ENCODE results near the gene JARID2. TPM values are rescaled to one million over a fixed set of nuclear protein-coding genes. Genes with fewer than 3 reads are reported as not detected.

The JARID2 gene
- total and polyA plus RNA-seq, 9 of the 15 experiments (the other 6 are each of a cell fraction or from before 2014, with no cell fraction given): 5.0 to 29.0 (median 15.6) TPM

DNA sequence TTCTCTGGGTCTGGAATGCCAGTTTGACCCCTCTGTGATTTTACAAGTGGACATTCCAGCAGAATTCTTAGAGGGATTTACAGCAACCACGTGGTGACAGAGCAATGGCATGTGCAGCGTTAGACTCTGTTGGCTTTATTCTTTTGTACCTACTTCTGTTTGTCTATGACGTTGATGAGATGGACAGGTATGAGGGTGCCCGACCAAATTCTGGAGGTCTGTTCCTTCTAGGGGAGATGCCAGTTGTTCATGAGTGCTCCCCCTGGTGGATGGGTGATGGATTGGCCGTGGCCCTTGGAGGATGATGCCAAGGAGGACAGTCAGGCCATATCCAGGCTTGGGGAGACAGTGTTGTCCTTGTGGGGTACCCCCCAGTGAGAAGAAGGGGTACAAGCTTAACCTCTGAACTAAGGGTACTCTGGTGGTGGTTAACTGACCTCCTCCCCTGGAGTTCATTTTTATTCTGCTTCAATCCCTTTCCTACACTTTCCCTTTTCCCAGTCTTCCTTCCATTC, 218.4 kb downstream of the JARID2 start:
- BruUV-seq (replicated peaks): no TSS peak
- DNase-seq (ENCODE audit: extremely low read depth in 1 of 4, low spot score in 3 of 4) (peak; percentile 63 to 85 (median 79)), FAIRE-seq (peak; percentile 63), ATAC-seq (peak; percentile 96)
- Histone ChIP-seq H3K9ac (ENCODE audit: insufficient read depth in 1 of 2, low read depth in 2 of 2, low read length in 2 of 2) (no peak overlapping the region), H3K27me3 (ENCODE audit: control insufficient read depth in 2 of 2, insufficient read depth in 2 of 2, low read length in 2 of 2) (no peaks in the 10 kb centered on the region), H3K36me3 (ENCODE audit: control insufficient read depth, insufficient read depth, low read length) (peaks cover 9% of the 10 kb centered on the region), H3K9me1 (ENCODE audit: control insufficient read depth, insufficient read depth, low read length) (no peaks in the 10 kb centered on the region), H3K9me3 (replicated peaks; ENCODE audit: control insufficient read depth, insufficient read depth, low read depth, low read length) (no peaks in the 10 kb centered on the region), H4K20me1 (replicated peaks; ENCODE audit: control insufficient read depth, insufficient read depth, low read length) (peaks cover 19% of the 10 kb centered on the region), H3K27ac (ENCODE audit: extremely low read depth, low read depth, low read length) (no peak overlapping the region), H2AFZ (ENCODE audit: low read depth, low read length) (no peak overlapping the region), H3K4me3 (no peak overlapping the region), H3K79me2 (ENCODE audit: control insufficient read depth, insufficient read depth, low read length) (peaks cover 24% of the 10 kb centered on the region; the same call in 2 of the 3 replicates), H3K4me2 (ENCODE audit: insufficient read depth, low read length) (no peak overlapping the region), H3K4me1 (replicated peaks in 1 of 2; ENCODE audit: control insufficient read depth in 2 of 2, insufficient read depth in 2 of 2, low read length in 2 of 2) (no peaks in the 10 kb centered on the region)
- in situ Hi-C loops (cut with MboI) (no loop called here), intact Hi-C loops (cut with micrococcal nuclease) (no loop called here)
- WGBS (ENCODE audit: insufficient coverage, low coverage, missing lambda C conversion rate): 25% methylated on average over 5 of the region's 5 CpGs
- ChIA-PET CTCF (ENCODE audit: low intra/inter-chr PET ratio) (no interaction called here), POLR2A (interaction anchor here (0.7 kb wide), 1 partner anchor 55 kb away, joined by 3 read pairs; no protein-coding TSS in a partner anchor)
- TF ChIP-seq ZNF583 (CRISPR knock-in tag; IDR thresholded peaks at IDR 0.05): no peak
- TF ChIP-seq MEF2A (IDR thresholded peaks at IDR 0.05; ENCODE audit: control insufficient read depth, low read depth, low read length): no peak
- TF ChIP-seq, protein P1, sequence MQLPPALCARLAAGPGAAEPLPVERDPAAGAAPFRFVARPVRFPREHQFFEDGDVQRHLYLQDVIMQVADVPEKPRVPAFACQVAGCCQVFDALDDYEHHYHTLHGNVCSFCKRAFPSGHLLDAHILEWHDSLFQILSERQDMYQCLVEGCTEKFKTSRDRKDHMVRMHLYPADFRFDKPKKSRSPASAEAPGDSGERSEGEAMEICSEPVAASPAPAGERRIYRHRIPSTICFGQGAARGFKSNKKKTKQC (CRISPR knock-in tag; IDR thresholded peaks at IDR 0.05): no peak
- TF ChIP-seq, protein P2, sequence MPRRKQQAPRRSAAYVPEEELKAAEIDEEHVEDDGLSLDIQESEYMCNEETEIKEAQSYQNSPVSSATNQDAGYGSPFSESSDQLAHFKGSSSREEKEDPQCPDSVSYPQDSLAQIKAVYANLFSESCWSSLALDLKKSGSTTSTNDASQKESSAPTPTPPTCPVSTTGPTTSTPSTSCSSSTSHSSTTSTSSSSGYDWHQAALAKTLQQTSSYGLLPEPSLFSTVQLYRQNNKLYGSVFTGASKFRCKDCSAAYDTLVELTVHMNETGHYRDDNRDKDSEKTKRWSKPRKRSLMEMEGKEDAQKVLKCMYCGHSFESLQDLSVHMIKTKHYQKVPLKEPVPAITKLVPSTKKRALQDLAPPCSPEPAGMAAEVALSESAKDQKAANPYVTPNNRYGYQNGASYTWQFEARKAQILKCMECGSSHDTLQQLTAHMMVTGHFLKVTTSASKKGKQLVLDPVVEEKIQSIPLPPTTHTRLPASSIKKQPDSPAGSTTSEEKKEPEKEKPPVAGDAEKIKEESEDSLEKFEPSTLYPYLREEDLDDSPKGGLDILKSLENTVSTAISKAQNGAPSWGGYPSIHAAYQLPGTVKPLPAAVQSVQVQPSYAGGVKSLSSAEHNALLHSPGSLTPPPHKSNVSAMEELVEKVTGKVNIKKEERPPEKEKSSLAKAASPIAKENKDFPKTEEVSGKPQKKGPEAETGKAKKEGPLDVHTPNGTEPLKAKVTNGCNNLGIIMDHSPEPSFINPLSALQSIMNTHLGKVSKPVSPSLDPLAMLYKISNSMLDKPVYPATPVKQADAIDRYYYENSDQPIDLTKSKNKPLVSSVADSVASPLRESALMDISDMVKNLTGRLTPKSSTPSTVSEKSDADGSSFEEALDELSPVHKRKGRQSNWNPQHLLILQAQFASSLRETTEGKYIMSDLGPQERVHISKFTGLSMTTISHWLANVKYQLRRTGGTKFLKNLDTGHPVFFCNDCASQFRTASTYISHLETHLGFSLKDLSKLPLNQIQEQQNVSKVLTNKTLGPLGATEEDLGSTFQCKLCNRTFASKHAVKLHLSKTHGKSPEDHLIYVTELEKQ (CRISPR knock-in tag; IDR thresholded peaks at IDR 0.05): no peak
- TF ChIP-seq SMARCB1 (IDR thresholded peaks at IDR 0.05; ENCODE audit: insufficient read length, low read depth): no peak
- no peak for TF ChIP-seq SIX5 (IDR thresholded peaks at IDR 0.05; ENCODE audit: borderline replicate concordance in 1 of 2, insufficient read depth in 1 of 2, low read depth in 1 of 2, low read length in 2 of 2)
- no peak for TF ChIP-seq HDAC3 (IDR thresholded peaks at IDR 0.05; ENCODE audit: borderline replicate concordance, partially characterized antibody)
- no peak for TF ChIP-seq SIN3A (IDR thresholded peaks at IDR 0.05; ENCODE audit: borderline replicate concordance in 2 of 2, control insufficient read depth in 1 of 2, low read depth in 2 of 2, low read length in 2 of 2)
- peak; percentile 30; the same call in 1 of the 2 replicates for TF ChIP-seq XRCC5 (IDR thresholded peaks at IDR 0.05; ENCODE audit: low read depth, low read length)
- TF ChIP-seq PHF20 (IDR thresholded peaks at IDR 0.05; ENCODE audit: partially characterized antibody): no peak
- no peak for TF ChIP-seq TCFL5 (CRISPR knock-in tag; conservative IDR thresholded peaks at IDR 0.05)
- TF ChIP-seq, protein P3, sequence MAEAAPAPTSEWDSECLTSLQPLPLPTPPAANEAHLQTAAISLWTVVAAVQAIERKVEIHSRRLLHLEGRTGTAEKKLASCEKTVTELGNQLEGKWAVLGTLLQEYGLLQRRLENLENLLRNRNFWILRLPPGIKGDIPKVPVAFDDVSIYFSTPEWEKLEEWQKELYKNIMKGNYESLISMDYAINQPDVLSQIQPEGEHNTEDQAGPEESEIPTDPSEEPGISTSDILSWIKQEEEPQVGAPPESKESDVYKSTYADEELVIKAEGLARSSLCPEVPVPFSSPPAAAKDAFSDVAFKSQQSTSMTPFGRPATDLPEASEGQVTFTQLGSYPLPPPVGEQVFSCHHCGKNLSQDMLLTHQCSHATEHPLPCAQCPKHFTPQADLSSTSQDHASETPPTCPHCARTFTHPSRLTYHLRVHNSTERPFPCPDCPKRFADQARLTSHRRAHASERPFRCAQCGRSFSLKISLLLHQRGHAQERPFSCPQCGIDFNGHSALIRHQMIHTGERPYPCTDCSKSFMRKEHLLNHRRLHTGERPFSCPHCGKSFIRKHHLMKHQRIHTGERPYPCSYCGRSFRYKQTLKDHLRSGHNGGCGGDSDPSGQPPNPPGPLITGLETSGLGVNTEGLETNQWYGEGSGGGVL (CRISPR knock-in tag; IDR thresholded peaks at IDR 0.05): no peak
- no peak for TF ChIP-seq PHB (CRISPR knock-in tag; IDR thresholded peaks at IDR 0.05)
- TF ChIP-seq, protein P4, sequence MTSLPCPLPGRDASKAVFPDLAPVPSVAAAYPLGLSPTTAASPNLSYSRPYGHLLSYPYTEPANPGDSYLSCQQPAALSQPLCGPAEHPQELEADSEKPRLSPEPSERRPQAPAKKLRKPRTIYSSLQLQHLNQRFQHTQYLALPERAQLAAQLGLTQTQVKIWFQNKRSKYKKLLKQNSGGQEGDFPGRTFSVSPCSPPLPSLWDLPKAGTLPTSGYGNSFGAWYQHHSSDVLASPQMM (CRISPR knock-in tag; IDR thresholded peaks at IDR 0.05): no peak
- no peak for TF ChIP-seq NCOA2 (IDR thresholded peaks at IDR 0.05; ENCODE audit: partially characterized antibody in 2 of 2)
- TF ChIP-seq FOXJ3 (CRISPR knock-in tag; IDR thresholded peaks at IDR 0.05): no peak

All from K562 (cell line).